ENCODE measurements around the gene BANP. TPM values are rescaled to one million over a fixed set of nuclear protein-coding genes. Genes with fewer than 3 reads are reported as not detected.

The BANP gene
- total and polyA plus RNA-seq, 2 donors (not counting 3 experiments of a cell fraction or from before 2014, with no cell fraction given): 22.4 to 33.8 TPM

DNA sequence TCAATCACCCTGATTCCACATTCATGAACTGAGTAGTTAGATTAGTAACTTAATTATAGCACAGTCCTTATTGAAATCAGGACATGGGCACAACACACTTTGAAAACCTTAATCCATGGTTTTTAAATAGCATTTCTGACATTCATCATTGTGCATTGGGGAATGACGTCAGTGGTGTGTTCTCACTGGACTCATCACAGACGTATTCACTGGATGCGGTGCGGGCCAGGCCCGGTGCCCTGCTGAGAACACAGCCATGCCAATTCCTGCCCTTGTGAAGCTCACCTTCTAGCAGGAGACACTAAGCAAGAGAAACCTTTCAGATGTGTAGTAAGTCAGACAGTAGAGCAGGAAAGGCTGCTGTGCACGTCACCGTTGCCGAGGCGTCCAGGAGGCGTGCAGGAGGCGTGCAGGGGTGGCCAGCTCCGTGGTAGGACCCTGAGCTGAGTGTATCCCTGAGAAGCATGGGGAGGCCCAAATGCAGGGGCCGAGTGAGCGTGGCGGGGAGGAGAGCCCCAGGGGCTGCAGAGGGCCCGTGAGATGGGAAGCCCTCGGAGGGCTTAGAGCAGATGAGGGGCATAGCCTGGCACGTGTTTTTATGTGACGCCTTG, 12.9 kb downstream of the BANP start:
- H3K4me2 ChIP-seq (ENCODE audit: insufficient read depth, low read length): peak overlapping the region; percentile 79
- no TSS peak for BruUV-seq (replicated peaks)
- H4K20me1 ChIP-seq (replicated peaks; ENCODE audit: control insufficient read depth, extremely low read depth, insufficient read depth, low read length): no peaks in the 10 kb centered on the region
- peak overlapping the region; percentile 95 for H3K9ac ChIP-seq (replicated peaks; ENCODE audit: extremely low read depth, insufficient read depth, low read length)
- TF ChIP-seq POLR2A (IDR thresholded peaks at IDR 0.05; ENCODE audit: low read depth, low read length) (no peak), EZH2 (IDR thresholded peaks at IDR 0.05; ENCODE audit: borderline replicate concordance, low read depth, low read length, severe bottlenecking) (no peak), POLR2AphosphoS5 (IDR thresholded peaks at IDR 0.05; ENCODE audit: insufficient read depth, low read depth, low read length) (no peak)
- no peaks in the 10 kb centered on the region for H3K36me3 ChIP-seq (ENCODE audit: control insufficient read depth in 2 of 2, extremely low read depth in 1 of 2, insufficient read depth in 2 of 2, low read length in 2 of 2)
- no peaks in the 10 kb centered on the region for H3K9me3 ChIP-seq (replicated peaks; ENCODE audit: control insufficient read depth, insufficient read depth, low read length)
- peak overlapping the region in 1 of 3 experiments; percentile 18 for H3K4me3 ChIP-seq (replicated peaks in 1 of 3; ENCODE audit: insufficient read depth in 1 of 3, low read depth in 1 of 3, low read length in 3 of 3)
- H3K27me3 ChIP-seq (ENCODE audit: control insufficient read depth in 2 of 2, insufficient read depth in 2 of 2, low read length in 2 of 2): no peaks in the 10 kb centered on the region
- DNase-seq (ENCODE audit: low read depth, low spot score) (no peak), FAIRE-seq (no peak)
- CTCF ChIA-PET: interaction anchor here (1.0 to 1.4 kb wide), 2 partner anchors 13 to 20 kb away, joined by 3 to 5 read pairs; partner anchors contain the start of gene BANP
- H3K9me1 ChIP-seq (replicated peaks; ENCODE audit: control insufficient read depth, extremely low read depth, insufficient read depth, low read length): no peaks in the 10 kb centered on the region
- H3K27ac ChIP-seq (ENCODE audit: insufficient read depth, low read depth, low read length): peak overlapping the region; percentile 94
- POLR2A ChIA-PET: interaction anchor here (1.2 kb wide), 1 partner anchor 13 kb away, joined by 3 read pairs; the partner anchor contains the start of gene BANP
- H3K79me2 ChIP-seq (ENCODE audit: control insufficient read depth, insufficient read depth, low read length): peaks cover 63% of the 10 kb centered on the region
- H3K4me1 ChIP-seq (ENCODE audit: control insufficient read depth, extremely low read depth, insufficient read depth, low read length): peaks cover 32% of the 10 kb centered on the region
- dilution Hi-C loops (cut with MboI; ENCODE audit: extremely low pct_ligation_motif_present, low sequenced_read_pairs) (no loop called here), intact Hi-C loops (cut with micrococcal nuclease) (no loop called here)
- H2AFZ ChIP-seq (ENCODE audit: low read depth, low read length): no peak overlapping the region

DNA sequence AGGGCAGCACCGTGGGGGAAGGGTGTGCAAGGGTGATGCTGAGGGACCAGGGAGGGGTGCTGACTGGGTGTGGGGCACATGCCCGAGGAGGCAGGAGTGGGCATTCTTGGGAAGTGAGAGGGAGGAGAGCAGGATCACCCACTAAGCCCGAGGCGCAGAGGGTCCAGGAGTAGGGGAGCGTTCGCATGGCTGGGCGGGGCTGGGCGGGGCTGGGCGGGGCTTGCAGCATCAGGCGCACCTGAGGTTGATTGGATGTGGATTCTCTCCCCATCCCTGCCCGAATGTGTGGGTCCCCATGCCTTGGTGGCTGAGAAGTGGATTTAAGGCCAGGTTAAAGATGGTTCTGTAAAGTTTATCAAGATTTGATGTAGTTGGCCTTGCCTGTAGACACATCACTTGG, 14.2 kb downstream of the BANP start:
- peaks cover 32% of the 10 kb centered on the region for H3K4me1 ChIP-seq (ENCODE audit: control insufficient read depth, extremely low read depth, insufficient read depth, low read length)
- no TSS peak for BruUV-seq (replicated peaks)
- FAIRE-seq (no peak), DNase-seq (ENCODE audit: low read depth, low spot score) (no peak)
- TF ChIP-seq POLR2A (IDR thresholded peaks at IDR 0.05; ENCODE audit: low read depth, low read length) (no peak), EZH2 (IDR thresholded peaks at IDR 0.05; ENCODE audit: borderline replicate concordance, low read depth, low read length, severe bottlenecking) (no peak), GATA2 (IDR thresholded peaks at IDR 0.05; ENCODE audit: insufficient read depth, insufficient read length, low read depth, low read length) (no peak), JUN (IDR thresholded peaks at IDR 0.05; ENCODE audit: borderline replicate concordance, insufficient read depth, insufficient read length, low read depth) (no peak), FOS (IDR thresholded peaks at IDR 0.05; ENCODE audit: borderline replicate concordance, insufficient read depth, low read length) (no peak), POLR2AphosphoS5 (IDR thresholded peaks at IDR 0.05; ENCODE audit: insufficient read depth, low read depth, low read length) (no peak), MYC (IDR thresholded peaks at IDR 0.05; ENCODE audit: low read depth, low read length) (no peak)
- TF ChIP-seq, protein P1, sequence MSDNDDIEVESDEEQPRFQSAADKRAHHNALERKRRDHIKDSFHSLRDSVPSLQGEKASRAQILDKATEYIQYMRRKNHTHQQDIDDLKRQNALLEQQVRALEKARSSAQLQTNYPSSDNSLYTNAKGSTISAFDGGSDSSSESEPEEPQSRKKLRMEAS (IDR thresholded peaks at IDR 0.05; ENCODE audit: insufficient read depth, insufficient read length): no peak
- TF ChIP-seq, protein P2, sequence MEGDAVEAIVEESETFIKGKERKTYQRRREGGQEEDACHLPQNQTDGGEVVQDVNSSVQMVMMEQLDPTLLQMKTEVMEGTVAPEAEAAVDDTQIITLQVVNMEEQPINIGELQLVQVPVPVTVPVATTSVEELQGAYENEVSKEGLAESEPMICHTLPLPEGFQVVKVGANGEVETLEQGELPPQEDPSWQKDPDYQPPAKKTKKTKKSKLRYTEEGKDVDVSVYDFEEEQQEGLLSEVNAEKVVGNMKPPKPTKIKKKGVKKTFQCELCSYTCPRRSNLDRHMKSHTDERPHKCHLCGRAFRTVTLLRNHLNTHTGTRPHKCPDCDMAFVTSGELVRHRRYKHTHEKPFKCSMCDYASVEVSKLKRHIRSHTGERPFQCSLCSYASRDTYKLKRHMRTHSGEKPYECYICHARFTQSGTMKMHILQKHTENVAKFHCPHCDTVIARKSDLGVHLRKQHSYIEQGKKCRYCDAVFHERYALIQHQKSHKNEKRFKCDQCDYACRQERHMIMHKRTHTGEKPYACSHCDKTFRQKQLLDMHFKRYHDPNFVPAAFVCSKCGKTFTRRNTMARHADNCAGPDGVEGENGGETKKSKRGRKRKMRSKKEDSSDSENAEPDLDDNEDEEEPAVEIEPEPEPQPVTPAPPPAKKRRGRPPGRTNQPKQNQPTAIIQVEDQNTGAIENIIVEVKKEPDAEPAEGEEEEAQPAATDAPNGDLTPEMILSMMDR (IDR thresholded peaks at IDR 0.05; ENCODE audit: extremely low read depth in 1 of 2, insufficient read depth in 1 of 2, low read depth in 1 of 2, low read length in 2 of 2): no peak
- dilution Hi-C loops (cut with MboI; ENCODE audit: extremely low pct_ligation_motif_present, low sequenced_read_pairs): no loop called here
- ChIA-PET CTCF (interaction anchor here (1.0 kb wide), 1 partner anchor 14 kb away, joined by 3 read pairs; the partner anchor contains the start of gene BANP), POLR2A (no interaction called here)
- no peak overlapping the region for H3K4me2 ChIP-seq (ENCODE audit: insufficient read depth, low read length)
- no peaks in the 10 kb centered on the region for H3K36me3 ChIP-seq (ENCODE audit: control insufficient read depth in 2 of 2, extremely low read depth in 1 of 2, insufficient read depth in 2 of 2, low read length in 2 of 2)
- H2AFZ ChIP-seq (ENCODE audit: low read depth, low read length): no peak overlapping the region
- H4K20me1 ChIP-seq (replicated peaks; ENCODE audit: control insufficient read depth, extremely low read depth, insufficient read depth, low read length): no peaks in the 10 kb centered on the region
- peaks cover 55% of the 10 kb centered on the region for H3K79me2 ChIP-seq (ENCODE audit: control insufficient read depth, insufficient read depth, low read length)
- no peaks in the 10 kb centered on the region for H3K9me3 ChIP-seq (replicated peaks; ENCODE audit: control insufficient read depth, insufficient read depth, low read length)
- no peak overlapping the region for H3K4me3 ChIP-seq (replicated peaks in 1 of 3; ENCODE audit: insufficient read depth in 1 of 3, low read depth in 1 of 3, low read length in 3 of 3)
- no peaks in the 10 kb centered on the region for H3K27me3 ChIP-seq (ENCODE audit: control insufficient read depth in 2 of 2, insufficient read depth in 2 of 2, low read length in 2 of 2)
- intact Hi-C loops (cut with micrococcal nuclease): no loop called here
- no peaks in the 10 kb centered on the region for H3K9me1 ChIP-seq (replicated peaks; ENCODE audit: control insufficient read depth, extremely low read depth, insufficient read depth, low read length)
- no peak overlapping the region for H3K9ac ChIP-seq (replicated peaks; ENCODE audit: extremely low read depth, insufficient read depth, low read length)
- H3K27ac ChIP-seq (ENCODE audit: insufficient read depth, low read depth, low read length): no peak overlapping the region

All from endothelial cell of umbilical vein (primary cell).